DOHH2 (cell line): ENCODE data around the gene GNAS-AS1.

Experiments used
- H3F3A ChIP-seq: fragments of 200-600 bp; sonication (generic), shearing (Covaris generic); 2 replicates; pipeline ENCODE4 v1.6.0; 2016; ENCODE audit warnings: antibody characterized with exemption, mild to moderate bottlenecking; ENCODE audit not compliant: control insufficient read depth, insufficient read depth
- H3K27ac ChIP-seq: fragments of 200-600 bp; sonication (generic); 2 replicates; pipeline ENCODE4 v1.5.1; 2014; ENCODE audit warnings: low read depth, mild to moderate bottlenecking, low read length, moderate library complexity
- H3K27me3 ChIP-seq: fragments of 200-600 bp; sonication (generic); 2 replicates; pipeline ENCODE4 v1.6.1; 2014; ENCODE audit warnings: mild to moderate bottlenecking, low read length, mixed read lengths; ENCODE audit not compliant: control insufficient read depth
- H3K36me3 ChIP-seq: fragments of 200-600 bp; sonication (generic); 2 replicates; pipeline ENCODE4 v1.6.1; 2014; ENCODE audit warnings: mild to moderate bottlenecking, low read length, moderate library complexity, mixed read lengths; ENCODE audit not compliant: control insufficient read depth
- H3K4me1 ChIP-seq: fragments of 200-600 bp; sonication (generic); 2 replicates; pipeline ENCODE4 v1.6.1; 2014; ENCODE audit warnings: mild to moderate bottlenecking, low read length, mixed read lengths; ENCODE audit not compliant: control insufficient read depth
- H3K4me2 ChIP-seq: fragments of 200-600 bp; sonication (generic); 2 replicates; pipeline ENCODE4 v1.6.0; 2014; ENCODE audit warnings: mild to moderate bottlenecking, low read length, moderate library complexity
- H3K4me3 ChIP-seq: fragments of 200-600 bp; sonication (generic); 2 replicates; pipeline ENCODE4 v1.5.1; 2014; ENCODE audit warnings: mild to moderate bottlenecking, low read length, mixed read lengths
- H3K79me2 ChIP-seq: fragments of 200-600 bp; sonication (generic); 2 replicates; pipeline ENCODE4 v1.6.1; 2014; ENCODE audit warnings: mild to moderate bottlenecking, low read length, mixed read lengths; ENCODE audit not compliant: control insufficient read depth
- H3K9me2 ChIP-seq: fragments of 200-600 bp; sonication (generic); replicated peaks from 2 replicates; pipeline ENCODE4 v1.6.1; 2014; ENCODE audit warnings: mild to moderate bottlenecking, low read length, mixed read lengths; ENCODE audit not compliant: control insufficient read depth
- H3K9me3 ChIP-seq: fragments of 200-600 bp; sonication (generic); 2 replicates; pipeline ENCODE4 v1.6.1; 2014; ENCODE audit warnings: antibody characterized with exemption, low read length, mixed read lengths; ENCODE audit not compliant: control insufficient read depth, insufficient read depth
- H4K20me1 ChIP-seq: fragments of 200-600 bp; sonication (generic); 2 replicates; pipeline ENCODE4 v1.6.0; 2014; ENCODE audit warnings: low read depth, mild to moderate bottlenecking, antibody characterized with exemption, low read length, moderate library complexity; ENCODE audit not compliant: control insufficient read depth, insufficient read depth
- CTCF ChIP-seq: fragments of 200-600 bp; sonication (generic); IDR thresholded peaks from one replicate; pipeline ENCODE4 v1.5.1; 2014; ENCODE audit warnings: antibody characterized with exemption, mild to moderate bottlenecking, low read depth, low read length; ENCODE audit not compliant: poor library complexity, severe bottlenecking
- EZH2phosphoT487 ChIP-seq: fragments of 200-600 bp; sonication (generic); IDR thresholded peaks from 2 replicates; pipeline ENCODE4 v1.6.1; 2017; ENCODE audit warnings: borderline replicate concordance, mild to moderate bottlenecking, antibody characterized with exemption, low read length, moderate library complexity, mixed read lengths

GNAS-AS1 gene

GRCh38 chr20:58891086-58891717 is 40.5 kb upstream of the GNAS-AS1 start:
- Histone ChIP-seq H3K79me2 (peaks cover 73% of the 10 kb centered on the region), H3K27me3 (no peaks in the 10 kb centered on the region), H3K9me2 (no peaks in the 10 kb centered on the region), H3K4me2 (peak overlapping the region; percentile 74), H3K9me3 (no peaks in the 10 kb centered on the region), H3K36me3 (peaks cover 36% of the 10 kb centered on the region), H3K27ac (peak overlapping the region; percentile 80), H4K20me1 (peaks cover 26% of the 10 kb centered on the region), H3K4me3 (peak overlapping the region; percentile 78), H3K4me1 (peaks cover 41% of the 10 kb centered on the region), H3F3A (peaks cover 3% of the 10 kb centered on the region; the same call in 1 of the 2 replicates)
- TF ChIP-seq EZH2phosphoT487, result no peak
- no peak for TF ChIP-seq CTCF

- no peak for TF ChIP-seq CTCF
- TF ChIP-seq EZH2phosphoT487, result no peak
- H3K4me2 ChIP-seq, result peak overlapping the region; percentile 74
- peaks cover 3% of the 10 kb centered on the region; the same call in 1 of the 2 replicates for H3F3A ChIP-seq
- H3K36me3 ChIP-seq, result peaks cover 30% of the 10 kb centered on the region
- H3K27ac ChIP-seq, result peak overlapping the region; percentile 80
- H3K79me2 ChIP-seq, result peaks cover 67% of the 10 kb centered on the region
- peaks cover 47% of the 10 kb centered on the region for H3K4me1 ChIP-seq
- H3K9me3 ChIP-seq, result no peaks in the 10 kb centered on the region
- H4K20me1 ChIP-seq, result peaks cover 22% of the 10 kb centered on the region
- H3K4me3 ChIP-seq, result peak overlapping the region; percentile 71
- no peaks in the 10 kb centered on the region for H3K27me3 ChIP-seq
- H3K9me2 ChIP-seq, result no peaks in the 10 kb centered on the region
These were observed 39.9 kb upstream of the GNAS-AS1 start for GRCh38 chr20:58890518-58891085.

- H3K9me3 ChIP-seq, result no peaks in the 10 kb centered on the region
- H3F3A ChIP-seq, result peaks cover 3% of the 10 kb centered on the region; the same call in 1 of the 2 replicates
- TF ChIP-seq EZH2phosphoT487 (no peak), CTCF (no peak)
- H3K27me3 ChIP-seq, result no peaks in the 10 kb centered on the region
- peaks cover 42% of the 10 kb centered on the region for H3K4me1 ChIP-seq
- H3K4me3 ChIP-seq, result peak overlapping the region; percentile 71
- H3K36me3 ChIP-seq, result peaks cover 24% of the 10 kb centered on the region
- peaks cover 61% of the 10 kb centered on the region for H3K79me2 ChIP-seq
- H3K9me2 ChIP-seq, result no peaks in the 10 kb centered on the region
- peak overlapping the region; percentile 80 for H3K27ac ChIP-seq
- peaks cover 17% of the 10 kb centered on the region for H4K20me1 ChIP-seq
- H3K4me2 ChIP-seq, result peak overlapping the region; percentile 74
These were observed 39.3 kb upstream of the GNAS-AS1 start for GRCh38 chr20:58889798-58890517.
